ENCODE results near the gene ADAM12.

Gene ADAM12, protein sequence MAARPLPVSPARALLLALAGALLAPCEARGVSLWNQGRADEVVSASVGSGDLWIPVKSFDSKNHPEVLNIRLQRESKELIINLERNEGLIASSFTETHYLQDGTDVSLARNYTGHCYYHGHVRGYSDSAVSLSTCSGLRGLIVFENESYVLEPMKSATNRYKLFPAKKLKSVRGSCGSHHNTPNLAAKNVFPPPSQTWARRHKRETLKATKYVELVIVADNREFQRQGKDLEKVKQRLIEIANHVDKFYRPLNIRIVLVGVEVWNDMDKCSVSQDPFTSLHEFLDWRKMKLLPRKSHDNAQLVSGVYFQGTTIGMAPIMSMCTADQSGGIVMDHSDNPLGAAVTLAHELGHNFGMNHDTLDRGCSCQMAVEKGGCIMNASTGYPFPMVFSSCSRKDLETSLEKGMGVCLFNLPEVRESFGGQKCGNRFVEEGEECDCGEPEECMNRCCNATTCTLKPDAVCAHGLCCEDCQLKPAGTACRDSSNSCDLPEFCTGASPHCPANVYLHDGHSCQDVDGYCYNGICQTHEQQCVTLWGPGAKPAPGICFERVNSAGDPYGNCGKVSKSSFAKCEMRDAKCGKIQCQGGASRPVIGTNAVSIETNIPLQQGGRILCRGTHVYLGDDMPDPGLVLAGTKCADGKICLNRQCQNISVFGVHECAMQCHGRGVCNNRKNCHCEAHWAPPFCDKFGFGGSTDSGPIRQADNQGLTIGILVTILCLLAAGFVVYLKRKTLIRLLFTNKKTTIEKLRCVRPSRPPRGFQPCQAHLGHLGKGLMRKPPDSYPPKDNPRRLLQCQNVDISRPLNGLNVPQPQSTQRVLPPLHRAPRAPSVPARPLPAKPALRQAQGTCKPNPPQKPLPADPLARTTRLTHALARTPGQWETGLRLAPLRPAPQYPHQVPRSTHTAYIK

DNA sequence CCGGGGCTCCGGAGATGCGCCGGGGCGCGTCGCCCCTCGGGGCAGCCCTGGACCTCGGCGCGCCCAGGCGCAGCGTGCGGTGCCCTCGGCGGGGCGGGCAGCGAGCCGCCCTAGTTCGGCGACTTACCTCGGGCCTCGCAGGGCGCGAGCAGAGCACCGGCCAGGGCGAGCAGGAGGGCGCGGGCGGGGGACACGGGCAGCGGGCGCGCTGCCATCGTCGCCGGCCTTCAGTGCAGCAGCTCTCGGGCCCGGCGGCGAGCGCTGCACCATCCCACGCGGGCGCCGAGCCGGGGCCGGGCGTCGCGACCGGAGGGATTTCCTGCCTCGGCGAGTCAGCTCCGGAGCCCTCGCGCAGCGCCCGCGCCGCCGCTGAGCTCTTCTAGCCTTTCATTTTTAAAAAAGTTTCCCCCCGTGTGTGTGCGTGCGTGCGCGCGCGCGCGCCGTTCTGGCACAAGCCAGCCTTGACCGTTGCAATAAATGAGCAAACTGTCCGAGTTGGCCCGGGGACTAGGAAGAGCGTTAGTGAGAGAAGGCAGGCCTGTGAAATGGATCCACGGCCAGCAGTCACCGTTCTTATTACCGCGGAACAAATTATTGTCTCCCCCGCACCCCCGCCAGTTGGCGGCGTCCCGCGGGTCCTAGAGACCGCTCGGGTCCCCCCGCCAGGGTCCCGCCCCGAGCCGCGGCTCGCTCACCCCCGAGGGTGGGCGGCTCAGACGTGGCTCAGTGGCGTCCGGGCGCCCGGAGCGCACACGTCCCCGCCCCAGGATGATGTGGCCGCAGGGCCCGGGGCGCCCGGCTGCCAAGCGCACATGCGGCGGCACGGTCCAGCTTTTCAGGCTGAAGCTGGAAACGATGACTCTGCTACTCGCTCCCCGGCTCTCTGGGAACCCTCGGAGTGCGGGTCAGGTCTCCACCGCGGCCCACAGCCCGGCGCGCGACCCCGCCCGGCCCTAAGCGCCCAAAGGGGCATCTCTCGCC is at the start of gene ADAM12:
ADAM12 (minus strand) TSS at position 547 of the 981 bp plus-strand sequence; CDS start at position 215, 332 bp downstream.
- peak; percentile 17 for DNase-seq

DNA sequence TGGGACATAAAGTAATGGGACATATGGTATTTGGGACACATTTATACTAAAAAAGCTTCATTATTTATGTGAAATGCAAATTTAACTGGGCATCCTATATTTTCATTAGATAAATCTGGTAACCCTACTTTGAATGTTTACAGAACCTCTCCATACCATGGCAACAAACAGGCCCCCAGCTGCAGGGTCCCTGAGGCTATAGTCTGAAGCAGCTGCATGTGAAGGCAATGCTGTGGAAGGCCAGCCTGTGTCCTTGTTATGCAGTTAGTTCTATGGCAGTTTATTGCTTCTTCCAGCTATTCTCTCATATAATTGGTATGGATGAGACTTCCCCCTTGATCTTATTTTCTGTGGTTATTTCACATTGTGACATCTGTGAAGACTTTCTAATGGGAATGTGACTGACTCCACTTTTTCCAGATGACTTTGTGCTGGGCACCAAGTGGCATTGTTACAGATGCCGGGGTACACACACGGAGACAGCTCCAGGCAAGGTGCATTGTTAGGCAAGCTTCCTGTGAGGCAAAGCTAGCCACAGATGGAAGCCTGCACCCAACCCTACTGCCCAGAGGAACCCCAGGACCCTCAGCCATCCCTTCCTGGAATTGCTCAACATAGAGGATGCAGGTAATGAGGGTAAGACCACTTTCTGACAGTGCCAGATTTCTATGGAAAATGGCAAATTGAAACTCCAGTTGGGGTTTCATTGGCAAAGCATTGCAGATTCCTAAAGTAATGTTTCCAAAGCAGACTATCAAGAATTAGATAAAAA is 49.5 kb upstream of the ADAM12 start:
- no peak for DNase-seq

DNA sequence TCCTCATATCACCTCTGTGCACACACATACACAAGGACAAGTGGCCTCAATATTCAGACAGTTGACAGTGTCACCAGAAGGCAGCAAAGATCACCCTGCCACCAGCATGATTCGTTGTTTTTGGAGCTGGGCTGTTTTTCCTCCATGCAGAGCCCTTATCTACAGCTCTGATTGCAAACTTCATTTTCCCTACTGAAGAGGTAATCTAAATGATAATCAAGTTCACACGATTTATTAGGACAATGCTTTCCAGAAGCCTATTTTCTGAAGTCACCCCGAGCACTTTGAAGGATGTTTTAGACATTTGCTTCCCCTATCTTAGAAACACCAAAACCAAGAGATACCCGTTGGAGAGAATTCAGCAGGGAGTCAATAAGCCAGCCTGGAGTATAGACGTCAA is 46.0 kb upstream of the ADAM12 start:
- no peak for DNase-seq

DNA sequence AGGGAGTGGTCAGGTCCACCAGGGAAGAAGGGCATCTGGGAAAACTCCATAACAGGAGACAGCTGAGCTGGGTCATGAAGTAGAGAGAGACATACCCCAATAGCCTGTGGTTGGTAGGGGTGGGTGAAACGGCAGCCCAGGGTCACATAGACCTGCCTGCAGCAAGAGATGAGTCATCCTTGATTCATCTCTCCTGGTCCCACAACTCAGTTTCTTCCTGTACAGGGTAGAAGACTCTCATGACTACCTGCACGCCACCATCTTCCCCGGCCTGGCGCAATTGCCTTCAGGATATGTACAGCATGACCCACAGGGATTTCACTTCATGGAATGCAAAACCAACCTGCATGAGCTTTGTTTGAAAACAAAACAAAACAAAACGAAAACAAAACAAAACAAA is 45.1 kb upstream of the ADAM12 start:
- DNase-seq: no peak

DNA sequence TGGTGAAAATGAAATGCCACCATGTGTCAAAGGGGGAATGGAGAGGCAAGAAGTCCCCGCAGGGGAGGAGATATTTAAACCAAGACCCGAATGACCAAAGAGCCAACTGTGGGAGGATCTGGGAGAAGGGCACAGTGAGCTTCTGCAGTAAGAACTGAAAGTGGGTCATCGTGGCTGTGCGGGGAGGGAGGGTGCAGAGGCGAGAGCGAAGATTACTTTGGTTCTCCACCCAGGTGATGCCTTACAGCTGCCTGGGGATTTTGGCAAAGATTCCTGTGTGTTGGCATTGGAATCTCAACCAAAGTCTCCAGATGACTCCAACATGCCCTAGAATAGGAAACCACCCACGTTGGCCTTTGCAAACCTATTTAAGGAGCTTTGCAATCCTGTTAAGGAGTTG is 44.2 kb upstream of the ADAM12 start:
- no peak for DNase-seq

DNA sequence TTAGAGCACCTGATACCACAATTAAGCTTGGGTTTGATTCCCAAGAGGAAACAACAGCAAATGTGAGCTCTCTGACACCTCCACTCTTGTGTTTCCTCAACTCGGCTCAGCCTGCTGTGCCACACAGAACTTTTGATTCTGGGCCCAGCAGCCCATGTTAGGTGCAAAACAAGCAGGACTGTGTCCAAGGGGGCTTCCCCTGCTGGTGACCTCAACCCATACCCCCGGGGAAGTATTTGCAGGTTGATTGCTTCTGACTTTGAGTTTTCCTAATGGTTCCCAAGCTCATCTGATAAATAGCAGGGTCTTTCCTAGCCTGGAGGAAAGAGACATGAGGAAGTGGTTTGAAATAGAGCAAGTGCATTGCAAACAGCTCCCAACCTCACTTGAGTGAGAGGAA is 43.5 kb upstream of the ADAM12 start:
- no peak for DNase-seq

DNA sequence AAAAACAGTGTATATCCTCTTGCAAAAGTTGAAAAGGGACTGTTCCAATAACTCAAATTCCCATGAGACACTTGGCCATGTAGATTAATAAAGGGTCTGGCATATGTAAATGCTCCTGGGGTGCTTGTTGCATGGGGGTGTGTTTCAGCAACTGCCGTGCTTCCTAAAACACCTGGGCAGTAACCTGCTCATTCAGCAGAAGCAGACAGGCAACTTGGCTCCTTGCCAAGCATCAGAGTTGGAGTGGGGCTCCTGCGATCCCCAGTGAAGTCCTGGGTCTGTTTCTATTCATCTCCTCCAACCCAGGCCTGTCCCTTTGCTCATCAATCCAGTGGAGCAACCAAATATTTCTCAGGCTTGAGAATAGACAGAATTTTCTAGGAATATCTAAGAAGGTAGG is 42.2 kb upstream of the ADAM12 start:
- no peak for DNase-seq

DNA sequence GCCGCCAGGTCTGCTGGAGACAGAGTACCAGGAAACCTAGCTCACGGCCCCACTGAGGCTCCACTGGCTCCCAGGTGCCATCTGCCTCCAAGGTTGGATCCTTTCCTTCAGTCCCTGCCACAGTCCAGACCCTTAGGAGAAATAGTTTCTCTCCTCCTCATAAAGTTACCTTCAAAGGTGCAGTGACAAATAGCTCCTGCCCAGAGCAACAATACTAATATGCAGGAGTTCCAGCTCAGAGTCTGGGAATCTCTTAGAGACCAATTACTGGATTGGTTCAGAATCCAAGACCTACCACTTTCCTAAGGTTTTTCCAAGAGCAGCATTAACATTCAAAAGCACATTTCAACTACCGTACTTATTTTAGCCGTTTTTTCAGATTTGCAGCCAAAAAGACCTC is 41.0 kb upstream of the ADAM12 start:
- no peak for DNase-seq

DNA sequence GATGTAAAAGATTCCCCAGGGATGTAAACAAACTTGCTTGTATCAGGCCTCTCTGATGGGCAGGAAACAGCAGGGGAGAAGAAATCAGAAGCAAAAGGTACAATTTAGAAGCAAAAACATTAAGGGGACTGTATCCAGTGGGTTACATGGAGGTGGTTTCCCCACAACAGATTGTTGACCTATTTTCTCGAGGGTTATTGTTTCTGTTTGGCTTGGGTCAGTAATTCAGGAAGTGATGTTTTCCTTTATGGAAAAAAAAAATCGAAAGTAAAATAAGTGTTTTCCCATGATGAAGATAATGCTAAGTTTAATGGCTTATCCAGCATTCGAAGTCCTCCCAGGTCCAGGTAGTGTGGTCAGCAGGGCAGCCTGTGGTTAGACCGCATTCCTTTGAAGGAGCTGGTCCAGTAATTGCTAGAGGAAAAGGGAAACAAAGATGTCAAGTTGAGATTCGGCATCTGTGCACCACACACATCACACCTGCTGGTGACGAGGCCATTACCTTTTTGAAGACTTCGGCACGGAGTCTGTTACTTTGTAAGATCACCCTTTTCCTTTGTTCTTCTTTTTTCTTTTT is 37.3 kb upstream of the ADAM12 start:
- no peak for DNase-seq

DNA sequence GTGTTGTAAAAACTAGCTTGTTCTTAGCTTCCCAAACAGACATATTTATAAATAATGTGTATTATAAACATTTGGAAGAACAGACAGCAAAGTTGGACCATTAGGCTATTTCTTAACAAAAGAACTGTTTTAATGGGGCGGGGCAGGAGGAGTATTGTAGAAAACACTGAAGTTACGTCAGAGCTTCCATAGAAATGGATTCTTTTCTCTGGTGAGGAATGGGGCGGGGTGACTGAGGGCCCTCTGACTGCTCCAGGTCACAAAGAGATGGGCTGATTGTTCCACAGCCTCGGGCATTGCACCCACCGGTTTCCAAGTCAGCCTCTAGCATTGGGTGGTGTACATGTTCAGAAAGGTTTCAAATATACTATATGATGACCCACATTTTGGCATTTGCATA is 36.8 kb upstream of the ADAM12 start:
- no peak for DNase-seq

DNA sequence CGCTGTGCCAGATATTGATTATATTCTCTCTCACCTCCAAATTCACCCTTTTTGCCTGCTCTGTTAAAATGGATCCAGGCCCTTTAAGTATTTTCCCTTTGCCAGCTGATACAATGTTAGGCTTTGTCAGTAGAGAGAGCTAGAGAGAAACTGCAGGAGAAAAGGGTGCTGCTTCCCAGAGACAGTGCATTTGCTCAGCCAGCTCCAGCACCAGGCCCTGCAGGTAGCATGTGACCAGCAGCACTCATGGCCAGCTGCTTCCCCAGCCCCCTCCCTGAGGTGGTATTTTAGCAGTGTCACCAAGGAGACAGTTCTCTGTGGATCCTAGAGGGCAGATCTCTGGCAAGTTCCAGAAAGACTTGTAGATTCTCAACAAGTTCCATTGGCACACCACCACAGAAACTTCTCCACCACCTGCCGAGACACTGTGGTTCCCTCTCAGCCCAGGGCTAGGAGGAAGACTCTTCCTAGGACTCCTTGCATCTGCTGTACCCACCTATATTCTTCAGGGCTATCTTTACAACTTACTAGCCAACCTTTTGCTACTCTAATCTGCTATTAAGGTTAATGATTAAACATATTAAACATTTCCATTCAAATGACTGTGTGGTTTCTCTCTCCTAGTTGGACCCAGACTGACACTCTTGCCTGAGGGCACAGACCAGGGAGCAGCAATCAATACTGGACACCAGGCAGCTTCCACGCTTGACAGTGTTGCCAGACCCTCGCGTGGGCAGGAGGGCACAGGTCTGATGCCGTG is 35.6 kb upstream of the ADAM12 start:
- DNase-seq: no peak

DNA sequence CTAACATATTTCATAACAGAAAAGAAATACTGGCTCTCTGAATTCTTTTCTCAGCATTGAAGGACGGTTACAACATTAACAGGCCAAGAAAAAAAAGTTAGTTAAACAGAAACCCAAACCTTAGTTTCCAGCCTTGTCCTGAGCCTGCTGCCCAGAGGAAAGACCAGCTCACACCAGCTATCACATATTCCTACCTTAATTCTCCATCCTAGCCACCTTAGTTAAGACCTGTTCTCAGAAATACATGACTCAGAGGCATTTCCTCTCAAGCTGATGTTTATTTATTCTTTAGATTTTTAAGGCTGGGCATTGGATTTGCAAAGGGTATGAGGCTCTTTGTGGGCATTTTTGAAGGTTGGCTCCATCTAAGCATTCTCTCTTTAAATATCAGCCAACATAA is 34.3 kb upstream of the ADAM12 start:
- DNase-seq: no peak

DNA sequence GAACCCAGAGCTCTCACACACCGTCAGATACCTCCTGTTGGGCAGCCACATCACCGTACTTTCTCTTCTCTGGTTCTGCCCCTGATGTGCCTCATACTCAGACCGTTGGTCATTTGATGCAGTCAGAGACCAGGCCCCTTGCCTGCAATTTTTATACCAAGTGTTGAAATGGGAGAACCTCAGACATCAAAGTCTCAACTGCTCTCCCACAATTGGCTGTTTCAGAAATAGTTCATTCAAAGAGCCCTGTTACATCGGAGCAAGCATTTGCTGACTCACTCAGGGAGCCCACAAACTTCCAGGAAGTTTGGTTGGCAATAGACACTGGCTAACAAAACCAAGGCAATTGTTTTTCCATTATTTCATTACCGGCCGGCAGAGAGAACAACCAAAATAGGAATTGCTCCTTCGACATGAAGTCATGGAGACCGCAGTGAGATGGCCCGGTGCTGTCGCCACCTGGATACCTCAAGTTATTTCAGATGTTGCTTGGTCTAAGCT is 33.5 kb upstream of the ADAM12 start:
- DNase-seq: no peak

DNA sequence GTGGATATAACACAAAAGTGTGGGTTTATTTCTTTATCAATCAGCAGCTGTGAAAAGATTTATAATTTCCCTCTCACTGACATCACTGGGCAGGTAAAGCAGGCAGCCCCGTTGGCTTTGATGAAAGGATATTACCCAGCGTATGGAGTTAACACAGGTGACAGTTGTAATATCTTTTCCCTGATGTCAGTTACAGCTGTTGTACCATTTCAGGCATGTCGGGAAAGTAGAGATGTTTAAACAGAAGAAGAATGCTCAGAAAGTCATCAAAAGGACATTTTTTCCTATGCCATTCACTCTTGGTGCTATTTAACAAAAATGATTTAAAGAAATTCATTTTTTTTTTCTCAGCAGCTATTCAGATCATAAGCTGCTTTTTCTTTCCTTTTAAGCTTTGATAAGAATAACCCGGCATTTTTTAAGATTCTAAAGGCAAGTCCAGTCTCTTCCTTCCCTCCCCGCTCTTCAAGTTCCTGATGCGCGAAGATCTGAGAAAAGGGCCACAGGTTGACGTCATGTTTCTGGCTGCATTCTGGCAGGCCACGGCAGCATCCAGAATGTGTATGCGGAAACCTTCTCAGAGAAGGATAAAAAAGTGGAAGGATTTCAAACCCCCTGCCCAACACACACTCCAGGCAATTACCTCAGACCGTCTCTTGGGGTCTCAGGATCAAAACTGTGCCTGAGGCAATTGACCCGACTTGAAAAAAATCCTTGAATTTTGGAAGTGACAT is 32.5 kb upstream of the ADAM12 start:
- DNase-seq: no peak

DNA sequence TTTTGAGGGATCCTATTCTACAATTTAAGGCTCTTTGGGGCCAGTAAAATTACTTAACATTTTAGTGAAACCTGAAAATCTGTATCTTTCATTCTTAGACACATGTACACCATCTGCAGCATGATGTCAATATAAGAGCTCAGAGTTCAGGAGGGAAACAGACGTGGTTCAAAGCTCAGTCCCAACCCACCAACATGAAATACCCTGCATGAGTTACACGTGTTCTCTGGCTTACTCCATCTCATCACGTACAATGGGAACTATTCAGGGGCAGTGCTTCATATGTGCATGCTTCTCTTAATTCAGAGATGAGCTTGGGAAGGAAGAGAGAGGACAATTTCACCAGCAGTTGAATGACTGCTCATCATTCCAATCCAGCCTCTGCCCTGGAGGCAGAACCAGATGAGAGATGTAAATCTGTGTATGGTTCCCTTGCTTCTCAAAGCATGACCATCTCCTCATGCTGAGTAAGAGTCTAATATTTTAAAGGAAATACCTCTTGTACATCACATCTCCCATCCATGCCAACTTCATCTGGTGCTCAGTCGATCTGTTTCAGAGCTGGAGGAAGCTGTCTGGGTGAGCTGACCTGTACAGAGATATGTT is 29.0 kb upstream of the ADAM12 start:
- no peak for DNase-seq

DNA sequence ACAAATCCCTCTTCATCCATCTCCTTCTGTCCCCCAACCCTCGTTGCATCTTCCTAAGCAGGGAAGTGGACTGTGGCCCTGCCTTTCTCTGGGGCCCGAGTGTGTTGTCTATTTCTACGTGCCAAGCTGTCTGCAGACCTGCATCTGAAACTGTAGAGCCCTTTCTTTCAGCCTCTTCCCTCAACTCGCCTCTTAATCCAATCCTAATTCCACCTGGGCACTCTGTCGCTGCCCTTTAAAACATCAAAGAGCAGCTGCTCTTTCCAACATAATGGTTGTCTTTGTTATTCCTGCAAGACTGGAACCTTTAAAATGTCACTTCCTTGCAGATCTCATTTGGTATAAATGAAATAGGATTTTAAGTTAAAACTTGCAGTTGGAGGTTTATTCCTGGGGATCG is 21.5 kb upstream of the ADAM12 start:
- DNase-seq: no peak

DNA sequence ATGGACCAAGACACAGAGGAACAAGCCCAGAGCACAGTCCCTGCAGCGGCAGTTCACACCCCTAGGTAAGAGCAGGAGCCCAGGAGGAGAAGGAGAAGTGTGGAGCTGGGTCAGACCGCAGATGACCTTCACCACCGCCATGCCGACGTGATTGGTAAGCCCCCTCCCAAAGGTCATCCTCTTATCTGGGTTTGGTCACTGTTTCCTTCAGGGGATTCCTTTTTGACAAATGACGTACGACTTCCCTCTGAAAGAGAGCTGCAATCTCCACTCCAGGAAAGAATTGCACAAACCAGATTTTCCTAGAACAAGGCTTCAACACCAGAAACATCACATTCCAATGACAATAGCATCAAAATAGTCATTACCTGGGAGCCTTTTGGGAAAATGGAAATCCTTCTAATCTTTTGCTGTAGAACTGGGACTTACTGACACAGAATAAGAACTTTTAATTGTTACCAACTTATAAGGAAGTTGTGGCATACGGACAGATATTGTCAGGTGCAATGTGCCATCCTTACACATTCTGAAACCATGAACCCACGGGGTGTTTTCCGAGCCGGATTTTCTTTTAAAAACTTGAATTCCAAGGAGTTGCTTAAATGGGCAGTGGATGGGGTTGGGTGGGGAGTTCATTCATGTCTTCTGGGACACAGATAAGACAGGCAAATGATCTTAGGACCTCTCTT is 20.8 kb upstream of the ADAM12 start:
- DNase-seq: no peak

DNA sequence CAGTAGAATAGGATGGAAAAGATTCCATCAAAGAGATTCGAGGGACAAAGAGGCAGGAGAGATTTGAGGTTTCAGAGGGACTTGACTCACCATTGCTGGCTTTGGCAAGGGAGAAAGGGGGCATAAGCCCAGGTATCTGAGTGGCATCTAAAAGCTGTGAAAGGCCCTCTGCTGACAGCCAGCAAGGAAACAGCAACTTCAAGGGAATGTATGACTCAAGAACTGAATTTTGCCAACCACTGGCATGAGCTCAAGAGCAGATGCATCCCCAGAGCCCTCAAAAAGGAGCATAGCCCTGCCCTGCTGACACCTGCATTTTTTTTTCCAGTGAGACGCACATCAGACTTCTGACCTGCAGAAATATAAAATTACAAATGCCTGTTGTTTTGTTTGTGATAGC is 19.6 kb upstream of the ADAM12 start:
- no peak for DNase-seq

DNA sequence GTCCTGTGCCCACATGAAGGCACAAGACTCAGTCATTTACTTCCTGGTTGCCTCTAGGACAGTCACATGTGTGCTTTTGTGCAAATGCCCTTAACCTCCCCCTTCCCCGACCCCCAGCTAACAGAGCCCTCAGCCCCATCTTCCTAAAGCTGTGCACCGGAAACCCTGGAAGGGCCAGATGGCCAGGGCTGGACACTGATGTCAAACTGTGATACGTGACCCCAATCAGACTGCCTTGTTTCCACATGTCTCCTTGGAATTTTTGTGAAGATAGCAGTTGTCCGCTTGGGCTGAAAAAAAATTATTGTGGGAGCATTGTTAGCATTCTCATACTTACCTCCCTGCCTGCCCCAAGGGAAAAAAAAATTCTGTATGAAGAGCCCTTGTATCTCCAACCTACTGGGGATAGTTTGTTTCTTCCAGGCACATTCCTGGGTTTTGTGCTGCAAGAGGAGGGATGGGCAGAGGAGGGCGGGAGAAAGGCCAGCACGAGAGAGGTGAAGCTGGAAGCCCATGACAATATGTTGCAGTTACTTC is 17.0 kb upstream of the ADAM12 start:
- no peak for DNase-seq
